ENCODE measurements around the gene SEZ6L2. TPM values are rescaled to one million over a fixed set of nuclear protein-coding genes. Genes with fewer than 3 reads are reported as not detected.

Gene SEZ6L2
- total RNA-seq, 2 experiments from 2014 or later, result 0.11 to 0.13 TPM

Other genes with a start within 250 kb of the SEZ6L2 start
- 100 to 1,000 TPM; 145 to 150 TPM for gene SPN, start 236.3 kb downstream of the SEZ6L2 start, total RNA-seq
- 1 to 10 TPM; 3.6 to 4.2 TPM for gene QPRT, start 220.4 kb downstream of the SEZ6L2 start, total RNA-seq
- 10 to 100 TPM; 22.9 to 23.6 TPM for gene C16orf54, start 153.6 kb downstream of the SEZ6L2 start, total RNA-seq
- gene ZG16, start 121.3 kb downstream of the SEZ6L2 start, total RNA-seq, result not detected
- gene KIF22, start 108.8 kb downstream of the SEZ6L2 start, total RNA-seq, result 100 to 1,000 TPM; 129 to 134 TPM
- 100 to 1,000 TPM; 397 to 431 TPM for gene MAZ, start 93.0 kb downstream of the SEZ6L2 start, total RNA-seq
- 1 to 10 TPM in 1 of 2 experiments, under 1 TPM in 1; 0.67 to 1.1 TPM for gene PRRT2, start 87.4 kb downstream of the SEZ6L2 start, total RNA-seq
- gene PAGR1, start 83.4 kb downstream of the SEZ6L2 start, total RNA-seq, result 10 to 100 TPM; 38.3 to 40.9 TPM
- 10 to 100 TPM; 42.2 to 46.0 TPM for gene MVP, start 79.1 kb downstream of the SEZ6L2 start, total RNA-seq
- gene CDIPT, start 36.3 kb downstream of the SEZ6L2 start, total RNA-seq, result 10 to 100 TPM; 57.2 to 58.1 TPM
- 1 to 10 TPM; 1.3 to 1.8 TPM for gene ASPHD1, start 938 bp upstream of the SEZ6L2 start, total RNA-seq
- 10 to 100 TPM; 38.1 to 39.5 TPM for gene KCTD13, start 26.7 kb upstream of the SEZ6L2 start, total RNA-seq
- gene TMEM219, start 62.5 kb upstream of the SEZ6L2 start, total RNA-seq, result 10 to 100 TPM; 40.0 to 40.2 TPM
- 10 to 100 TPM; 38.8 to 39.1 TPM for gene TAOK2, start 74.3 kb upstream of the SEZ6L2 start, total RNA-seq
- gene HIRIP3, start 96.1 kb upstream of the SEZ6L2 start, total RNA-seq, result 10 to 100 TPM; 46.1 to 46.2 TPM
- 100 to 1,000 TPM; 119 to 123 TPM for gene INO80E, start 96.7 kb upstream of the SEZ6L2 start, total RNA-seq
- gene DOC2A, start 111.5 kb upstream of the SEZ6L2 start, total RNA-seq, result under 1 TPM; 0.70 to 0.84 TPM
- gene C16orf92, start 123.6 kb upstream of the SEZ6L2 start, total RNA-seq, result not detected
- gene TLCD3B, start 131.7 kb upstream of the SEZ6L2 start, total RNA-seq, result 1 to 10 TPM; 1.1 to 1.4 TPM
- gene ALDOA, start 166.2 kb upstream of the SEZ6L2 start, total RNA-seq, result 1,000 to 10,000 TPM; 2,600 to 2,646 TPM
- 100 to 1,000 TPM; 125 to 137 TPM for gene PPP4C, start 176.4 kb upstream of the SEZ6L2 start, total RNA-seq
- 1 to 10 TPM; 1.5 to 1.7 TPM for gene TBX6, start 192.4 kb upstream of the SEZ6L2 start, total RNA-seq
- 10 to 100 TPM; 13.3 to 13.6 TPM for gene YPEL3, start 196.7 kb upstream of the SEZ6L2 start, total RNA-seq
- 1 to 10 TPM; 3.4 to 4.3 TPM for gene GDPD3, start 214.0 kb upstream of the SEZ6L2 start, total RNA-seq
- 10 to 100 TPM; 38.7 to 40.8 TPM for gene MAPK3, start 223.7 kb upstream of the SEZ6L2 start, total RNA-seq

Data from activated CD8-positive, alpha-beta memory T cell treated with anti-CD3 and anti-CD28 coated beads for 36 hours (primary cell).